GM12878 (cell line): Measurements from ENCODE around the gene TRPM7. TPM values are rescaled to one million over a fixed set of nuclear protein-coding genes. Genes with fewer than 3 reads are reported as not detected.

ENCODE experiments used
- ATAC-seq: fragments of 200-7000 bp; cut with Tn5 transposase; 3 replicates; pipeline ENCODE4 v1.9.1; 2020; ENCODE audit warnings: mild to moderate bottlenecking, moderate library complexity
- BruUV-seq: library from RNA; stranded (reverse); fragments of 400-500 nt; replicated peaks from 2 replicates; lab custom pipeline; 2021; lab: Mats Ljungman, UMichigan
- CTCF ChIA-PET: fragments of 300-600 bp; sonication (Branson Sonifier 250); formaldehyde crosslinking; extraction: SDS; loops from one replicate; lab custom pipeline; 2021; ENCODE audit warnings: inconsistent platforms; lab: Yijun Ruan, JAX
- POLR2A ChIA-PET: fragments of 350-600 bp; formaldehyde crosslinking; extraction: SDS; loops from one replicate; lab custom pipeline; 2021; ENCODE audit warnings: inconsistent platforms; lab: Charles Lee
- RAD21 ChIA-PET: fragments of 300-600 bp; sonication (Branson Sonifier 250); formaldehyde crosslinking; loops from one replicate; lab custom pipeline; 2023; ENCODE audit warnings: antibody characterized with exemption; ENCODE audit not compliant: unreplicated experiment; lab: Charles Lee
- SMC1A ChIA-PET: fragments of 300-600 bp; sonication (Branson Sonifier 250); formaldehyde crosslinking; loops from one replicate; lab custom pipeline; 2023; ENCODE audit not compliant: unreplicated experiment, uncharacterized antibody; lab: Charles Lee
- DNase-seq: peaks from one replicate; pipeline ENCODE4 v3.0.0-alpha.2; 2011; ENCODE audit warnings: low read depth, low spot score
- FAIRE-seq: peaks from 3 replicates; lab custom pipeline; 2011; peaks lifted over from hg19 to GRCh38; lab: Jason Lieb, UNC
- H2AFZ ChIP-seq: 2 replicates; pipeline ENCODE4 v1.6.0; 2011; ENCODE audit warnings: low read depth, low read length, control low read depth; ENCODE audit not compliant: control insufficient read depth
- H3K27ac ChIP-seq: 2 replicates; pipeline ENCODE4 v1.5.1; 2011; ENCODE audit warnings: control low read depth; ENCODE audit not compliant: control insufficient read depth, insufficient read depth
- H3K27me3 ChIP-seq, 2 experiments: replicated peaks in 1 of 2; 2 replicates each; pipeline versions ENCODE4 v1.6.0 to v1.6.1; 2011; ENCODE audit warnings: low read length in 1 of 2; ENCODE audit not compliant: control insufficient read depth in 2 of 2, insufficient read depth in 2 of 2
- H3K36me3 ChIP-seq, 2 experiments: 2 replicates each; pipeline ENCODE4 v1.5.1; 2011; ENCODE audit warnings: low read length in 1 of 2; ENCODE audit not compliant: control insufficient read depth in 2 of 2, insufficient read depth in 2 of 2
- H3K4me1 ChIP-seq: 2 replicates; pipeline ENCODE4 v1.6.1; 2011; ENCODE audit warnings: mild to moderate bottlenecking, low read length, moderate library complexity, mixed read lengths; ENCODE audit not compliant: control insufficient read depth, insufficient read depth
- H3K4me2 ChIP-seq: 2 replicates; pipeline ENCODE4 v1.6.0; 2011; ENCODE audit warnings: control low read depth; ENCODE audit not compliant: control insufficient read depth, insufficient read depth
- H3K4me3 ChIP-seq: fragments of 200-600 bp; sonication (generic); 2 replicates; pipeline ENCODE4 v1.5.1; 2016
- H3K79me2 ChIP-seq: 2 replicates; pipeline ENCODE4 v1.6.0; 2011; ENCODE audit warnings: low read length; ENCODE audit not compliant: control insufficient read depth, insufficient read depth
- H3K9ac ChIP-seq: 2 replicates; pipeline ENCODE4 v1.8.0; 2011; ENCODE audit warnings: low read length, control low read depth, mixed read lengths; ENCODE audit not compliant: control insufficient read depth, insufficient read depth
- H3K9me3 ChIP-seq: replicated peaks from 3 replicates; pipeline ENCODE4 v1.5.1; 2011; ENCODE audit warnings: mild to moderate bottlenecking, low read length; ENCODE audit not compliant: control insufficient read depth, insufficient read depth
- H4K20me1 ChIP-seq: 2 replicates; pipeline ENCODE4 v1.6.0; 2011; ENCODE audit not compliant: control insufficient read depth, insufficient read depth
- HDGF ChIP-seq: fragments of 450-650 bp; IDR thresholded peaks from 2 replicates; pipeline ENCODE4 v1.6.1; 2016; ENCODE audit warnings: antibody characterized with exemption
- IKZF1 ChIP-seq: fragments of 450-650 bp; conservative IDR thresholded peaks from 2 replicates; pipeline ENCODE4 v1.6.1; 2017; ENCODE audit warnings: antibody characterized with exemption, mild to moderate bottlenecking
- MTA2 ChIP-seq: fragments of 450-650 bp; IDR thresholded peaks from 2 replicates; pipeline ENCODE4 v1.6.1; 2016; ENCODE audit warnings: low read depth, mild to moderate bottlenecking, moderate library complexity
- NBN ChIP-seq: fragments of 450-650 bp; IDR thresholded peaks from 2 replicates; pipeline ENCODE4 v1.6.1; 2016
- RELB ChIP-seq: fragments of 450-650 bp; IDR thresholded peaks from 2 replicates; pipeline ENCODE4 v1.6.1; 2017; ENCODE audit warnings: low read depth, mild to moderate bottlenecking, moderate library complexity
- ZBTB33 ChIP-seq: fragments of 450-650 bp; IDR thresholded peaks from 2 replicates; pipeline ENCODE4 v1.6.1; 2017; ENCODE audit warnings: mild to moderate bottlenecking
- WGBS: methylation state at CpG from one replicate; pipeline ENCODE4 v1.1.6; 2016; ENCODE audit warnings: low lambda C conversion rate; ENCODE audit not compliant: insufficient replicate concordance, insufficient coverage; ENCODE audit errors: missing lambda C conversion rate; 5-methylcytosine and 5-hydroxymethylcytosine counted together
- in situ Hi-C: fragments of 300-500 bp; cut with MboI; formaldehyde crosslinking; loops from 9 replicates; pipeline ENCODE4 v1.14.3; 2018; ENCODE audit warnings: mixed read lengths
- intact Hi-C: fragments of 100-400 bp; cut with micrococcal nuclease; formaldehyde crosslinking; loops from one replicate; pipeline ENCODE4 v1.14.2; 2022; ENCODE audit not compliant: unreplicated experiment
- polyA plus RNA-seq, 11 experiments: library from polyadenylated mRNA; depleted of rRNA in 4 of 11; unstranded in 6 of 11; stranded (reverse) in 5 of 11; fragments of >200 nt; fragmentation: Nextera tagmentation in 4 of 11; fragmentation: Illumina TruSeq in 1 of 11; extraction: Ambion mirVana in 4 of 11; extraction: Trizol in 1 of 11; gene quantifications; 1 replicate in 1 of 11; 2 replicates in 10 of 11; pipeline versions ENCODE4 v1.2.1 to v1.2.3, GENCODE V29; 2011 to 2016; ENCODE audit warnings: inconsistent platforms in 2 of 11, missing spikeins in 2 of 11, low read depth in 1 of 11
- total RNA-seq, 4 experiments: library from RNA; depleted of rRNA in 3 of 4; stranded (reverse); fragments of >200 nt in 3 of 4; fragmentation: Illumina TruSeq in 1 of 4; extraction: Trizol in 1 of 4; gene quantifications; 2 replicates each; pipeline versions ENCODE4 v1.2.1 to v1.2.3, GENCODE V29; 2013 to 2021

Gene TRPM7
- total and polyA plus RNA-seq, 10 of the 15 experiments (the other 5 are each of a cell fraction or from before 2014, with no cell fraction given), result 4.5 to 49.7 (median 22.5) TPM

GRCh38 chr15:50676799-50677483, 9.7 kb downstream of the TRPM7 start:
- SMC1A ChIA-PET, result interaction anchor here (1.0 to 5.6 kb wide), 8 partner anchors 9 to 230 kb away, joined by 3 to 28 read pairs (median 6); no protein-coding TSS in a partner anchor
- intact Hi-C loops (no loop called here), in situ Hi-C loops (loop anchor here (5.0 kb wide), 1 partner anchor 230 kb away; the partner anchor contains the start of gene AP4E1)
- Histone ChIP-seq H3K27ac (no peak overlapping the region), H4K20me1 (no peaks in the 10 kb centered on the region), H3K79me2 (peaks cover 75% of the 10 kb centered on the region), H3K4me2 (peak overlapping the region; percentile 13; the same call in 1 of the 2 replicates), H3K4me1 (peaks cover 7% of the 10 kb centered on the region), H3K9ac (no peak overlapping the region), H2AFZ (no peak overlapping the region), H3K9me3 (no peaks in the 10 kb centered on the region), H3K36me3 (peaks cover 0 to 16% of the 10 kb centered on the region in 2 experiments; a peak in 3 of 4 replicates), H3K27me3 (no peaks in the 10 kb centered on the region), H3K4me3 (no peak overlapping the region)
- FAIRE-seq (no peak), DNase-seq (no peak), ATAC-seq (peak; percentile 44)
- WGBS, result 83% methylated on average over 6 of the region's 6 CpGs
- RAD21 ChIA-PET, result interaction anchor here (1.0 to 3.2 kb wide), 5 partner anchors 197 to 211 kb away, joined by 4 to 13 read pairs (median 9); no protein-coding TSS in a partner anchor
- CTCF ChIA-PET, result interaction anchor here (0.7 to 4.7 kb wide), 10 partner anchors 9 to 231 kb away, joined by 3 to 32 read pairs (median 8); partner anchors contain the start of gene TRPM7
- BruUV-seq, result no TSS peak
- no peak for TF ChIP-seq IKZF1
- TF ChIP-seq RELB, result no peak
- no peak for TF ChIP-seq HDGF
- no peak for TF ChIP-seq MTA2
- TF ChIP-seq NBN, result no peak
- TF ChIP-seq ZBTB33, result no peak
- POLR2A ChIA-PET, result no interaction called here
